ENCODE data around the gene CSF2. TPM values are rescaled to one million over a fixed set of nuclear protein-coding genes. Genes with fewer than 3 reads are reported as not detected.
A peak's percentile ranks its signal among the peaks of the same experiment; 100 is the strongest.

CSF2 gene
- total RNA-seq, 1 donor from 2014 or later: 7.1 TPM

GRCh38 chr5:132064140-132064539 lies 9.4 kb upstream of the CSF2 start:
- Histone ChIP-seq H3K27ac (no peak overlapping the region), H3K4me3 (no peak overlapping the region), H3K9me3 (no peaks in the 10 kb centered on the region), H3K36me3 (no peaks in the 10 kb centered on the region), H3K27me3 (no peaks in the 10 kb centered on the region), H3K4me1 (no peaks in the 10 kb centered on the region)
- TF ChIP-seq, protein P1, sequence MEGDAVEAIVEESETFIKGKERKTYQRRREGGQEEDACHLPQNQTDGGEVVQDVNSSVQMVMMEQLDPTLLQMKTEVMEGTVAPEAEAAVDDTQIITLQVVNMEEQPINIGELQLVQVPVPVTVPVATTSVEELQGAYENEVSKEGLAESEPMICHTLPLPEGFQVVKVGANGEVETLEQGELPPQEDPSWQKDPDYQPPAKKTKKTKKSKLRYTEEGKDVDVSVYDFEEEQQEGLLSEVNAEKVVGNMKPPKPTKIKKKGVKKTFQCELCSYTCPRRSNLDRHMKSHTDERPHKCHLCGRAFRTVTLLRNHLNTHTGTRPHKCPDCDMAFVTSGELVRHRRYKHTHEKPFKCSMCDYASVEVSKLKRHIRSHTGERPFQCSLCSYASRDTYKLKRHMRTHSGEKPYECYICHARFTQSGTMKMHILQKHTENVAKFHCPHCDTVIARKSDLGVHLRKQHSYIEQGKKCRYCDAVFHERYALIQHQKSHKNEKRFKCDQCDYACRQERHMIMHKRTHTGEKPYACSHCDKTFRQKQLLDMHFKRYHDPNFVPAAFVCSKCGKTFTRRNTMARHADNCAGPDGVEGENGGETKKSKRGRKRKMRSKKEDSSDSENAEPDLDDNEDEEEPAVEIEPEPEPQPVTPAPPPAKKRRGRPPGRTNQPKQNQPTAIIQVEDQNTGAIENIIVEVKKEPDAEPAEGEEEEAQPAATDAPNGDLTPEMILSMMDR (IDR thresholded peaks at IDR 0.05): no peak
- ATAC-seq (no peak), DNase-seq (peak; percentile 54)
- intact Hi-C loops (cut with DNase I): no loop called here

DNA sequence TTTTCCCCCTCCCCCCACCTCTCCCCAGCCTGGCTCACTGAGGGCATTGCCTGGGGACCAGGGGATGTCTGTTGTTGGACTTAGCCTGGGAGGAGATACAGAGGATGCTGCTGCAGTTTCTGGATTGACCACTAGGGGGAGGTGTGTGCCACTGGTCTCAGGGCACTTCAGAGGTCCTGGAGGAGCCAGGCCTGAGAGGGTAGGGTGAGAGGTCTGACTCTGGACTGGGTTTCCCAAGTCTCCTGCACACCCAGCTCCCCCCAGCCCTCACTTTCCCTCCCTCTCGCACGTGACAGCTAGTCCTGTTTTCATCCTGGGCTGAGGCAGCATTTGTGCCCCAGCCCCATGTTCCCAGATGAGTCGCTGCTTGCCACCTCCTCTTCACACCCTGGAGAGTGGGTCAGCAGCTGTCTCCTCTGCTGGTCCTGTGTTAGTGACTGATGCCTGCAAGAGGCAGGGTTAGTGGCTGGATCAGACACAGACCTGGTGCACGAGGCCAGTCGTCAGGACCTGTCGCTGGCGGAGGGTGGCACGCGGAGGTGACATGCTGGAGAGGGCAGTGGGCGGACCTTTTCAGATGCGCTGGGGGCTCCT lies 8.8 kb upstream of the CSF2 start:
- H3K36me3 ChIP-seq: no peaks in the 10 kb centered on the region
- TF ChIP-seq, protein P1 (IDR thresholded peaks at IDR 0.05): peak; percentile 95
- intact Hi-C loops (cut with DNase I): no loop called here
- no peak overlapping the region for H3K4me3 ChIP-seq
- ATAC-seq (peak; percentile 90), DNase-seq (peak; percentile 82)
- no peaks in the 10 kb centered on the region for H3K27me3 ChIP-seq
- no peak overlapping the region for H3K27ac ChIP-seq
- H3K9me3 ChIP-seq: no peaks in the 10 kb centered on the region
- no peaks in the 10 kb centered on the region for H3K4me1 ChIP-seq

DNA sequence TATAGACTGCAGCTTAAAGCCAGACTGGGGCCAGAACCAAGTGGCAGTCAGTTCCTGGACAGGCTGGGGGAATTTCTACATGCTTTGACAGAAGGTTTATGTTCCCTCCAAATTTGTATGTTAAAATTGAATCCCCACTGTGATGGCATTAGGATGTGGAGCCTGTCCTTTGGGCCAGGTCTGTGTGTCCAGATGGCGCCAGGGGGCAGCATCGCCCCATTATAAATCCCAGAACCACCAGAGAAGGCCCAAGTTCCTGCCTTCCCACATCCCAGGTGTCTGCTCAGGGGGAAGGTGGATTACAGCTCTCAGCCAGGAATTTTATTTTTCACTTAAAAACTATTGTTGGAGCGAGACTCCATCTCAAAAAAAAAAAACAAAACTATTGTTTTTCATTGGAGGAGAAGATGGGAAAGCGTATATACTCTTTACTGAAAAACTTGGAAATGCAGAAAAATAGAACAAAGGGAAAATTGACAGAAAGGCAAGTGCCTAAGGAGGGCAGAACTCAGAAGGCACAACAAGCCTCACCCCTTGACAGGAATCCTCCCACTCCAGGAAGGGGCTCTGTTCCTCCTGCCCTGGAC lies 8.1 kb upstream of the CSF2 start:
- intact Hi-C loops (cut with DNase I): no loop called here
- TF ChIP-seq, protein P1 (IDR thresholded peaks at IDR 0.05): peak; percentile 56
- no peaks in the 10 kb centered on the region for H3K4me1 ChIP-seq
- DNase-seq (peak; percentile 80), ATAC-seq (peak; percentile 75)
- no peak overlapping the region for H3K27ac ChIP-seq
- no peaks in the 10 kb centered on the region for H3K9me3 ChIP-seq
- no peaks in the 10 kb centered on the region for H3K36me3 ChIP-seq
- no peak overlapping the region for H3K4me3 ChIP-seq
- H3K27me3 ChIP-seq: no peaks in the 10 kb centered on the region

- intact Hi-C loops (cut with DNase I): no loop called here
- Histone ChIP-seq H3K27me3 (no peaks in the 10 kb centered on the region), H3K36me3 (no peaks in the 10 kb centered on the region), H3K27ac (no peak overlapping the region), H3K4me3 (no peak overlapping the region), H3K9me3 (no peaks in the 10 kb centered on the region), H3K4me1 (no peaks in the 10 kb centered on the region)
- peak; percentile 62 for DNase-seq
- ATAC-seq: no peak
- TF ChIP-seq, protein P1 (IDR thresholded peaks at IDR 0.05): no peak
Observed at GRCh38 chr5:132065951-132066701, 7.5 kb upstream of the CSF2 start.

- H3K9me3 ChIP-seq: no peaks in the 10 kb centered on the region
- intact Hi-C loops (cut with DNase I): no loop called here
- no peak overlapping the region for H3K4me3 ChIP-seq
- no peak for DNase-seq
- H3K27ac ChIP-seq: no peak overlapping the region
- no peaks in the 10 kb centered on the region for H3K4me1 ChIP-seq
- TF ChIP-seq, protein P1 (IDR thresholded peaks at IDR 0.05): no peak
- H3K36me3 ChIP-seq: no peaks in the 10 kb centered on the region
- no peak for ATAC-seq
- H3K27me3 ChIP-seq: no peaks in the 10 kb centered on the region
Observed at GRCh38 chr5:132066871-132067270, 6.7 kb upstream of the CSF2 start.
